Tibial nerve (tissue), 4 donors: ENCODE data around the gene MRPL44. TPM values are rescaled to one million over a fixed set of nuclear protein-coding genes. Genes with fewer than 3 reads are reported as not detected.

ENCODE experiments used
- DNase-seq, 2 donors: peaks; one replicate each; pipeline ENCODE4 v3.0.0-alpha.2; 2019; ENCODE audit warnings: low spot score in 2 of 2
- H3K27ac ChIP-seq, 4 donors: fragments of 200-600 bp; sonication (generic) in 3 of 4; one replicate each; pipeline ENCODE4 v1.5.1; 2017 to 2019; ENCODE audit warnings: mild to moderate bottlenecking in 1 of 4
- H3K27me3 ChIP-seq, 2 donors: fragments of 200-600 bp; sonication (generic) in 1 of 2; one replicate each; pipeline versions ENCODE4 v1.5.1 to v1.6.0; 2017 to 2019
- H3K36me3 ChIP-seq, 3 donors: fragments of 200-600 bp; sonication (generic); one replicate each; pipeline ENCODE4 v1.5.1; 2018 to 2019
- H3K4me1 ChIP-seq, 4 donors: fragments of 200-600 bp; sonication (generic) in 3 of 4; one replicate each; pipeline ENCODE4 v1.5.1; 2017 to 2019
- H3K4me3 ChIP-seq, 4 donors: fragments of 200-600 bp; sonication (generic) in 3 of 4; one replicate each; pipeline ENCODE4 v1.5.1; 2017 to 2019; ENCODE audit warnings: mild to moderate bottlenecking in 1 of 4, moderate library complexity in 1 of 4
- H3K9me3 ChIP-seq, 4 donors: fragments of 200-600 bp; sonication (generic) in 3 of 4; one replicate each; pipeline ENCODE4 v1.5.1; 2017 to 2019
- CTCF ChIP-seq, 5 experiments: fragments of 200-600 bp in 3 of 5; fragments of 450-650 bp in 2 of 5; sonication (generic) in 3 of 5; IDR thresholded peaks; one replicate each; pipeline ENCODE4 v1.5.1; 2016 to 2019; ENCODE audit warnings: antibody characterized with exemption in 5 of 5, mild to moderate bottlenecking in 3 of 5, moderate library complexity in 2 of 5
- EP300 ChIP-seq, 2 donors: sonication (generic); formaldehyde crosslinking; IDR thresholded peaks; one replicate each; pipeline ENCODE4 v1.6.1; 2017; ENCODE audit warnings: antibody characterized with exemption in 2 of 2, mild to moderate bottlenecking in 1 of 2
- POLR2A ChIP-seq, 2 donors: fragments of 450-650 bp; IDR thresholded peaks; one replicate each; pipeline ENCODE4 v1.6.1; 2017; ENCODE audit warnings: antibody characterized with exemption in 2 of 2, mild to moderate bottlenecking in 2 of 2, moderate library complexity in 2 of 2
- WGBS, 2 donors: methylation state at CpG; one replicate each; pipeline ENCODE4 v1.1.5; 2018; 5-methylcytosine and 5-hydroxymethylcytosine counted together
- total RNA-seq, 4 donors: library from RNA; depleted of rRNA; stranded (reverse); fragments of >200 nt; gene quantifications; one replicate each; pipeline ENCODE4 v1.1.0, GENCODE V29; 2016

The MRPL44 gene
- total RNA-seq, 4 donors from 2014 or later: 17.7 to 27.3 (median 20.2) TPM

GRCh38 chr2:223915071-223915470, 42.2 kb upstream of the MRPL44 start:
- Histone ChIP-seq H3K9me3 (no peaks in the 10 kb centered on the region), H3K27me3 (no peaks in the 10 kb centered on the region), H3K36me3 (peaks cover 0 to 44% (median 0%) of the 10 kb centered on the region in 3 donors), H3K4me3 (no peak overlapping the region), H3K4me1 (peaks cover 0 to 5% (median 0%) of the 10 kb centered on the region in 4 donors), H3K27ac (no peak overlapping the region)
- no peak for TF ChIP-seq POLR2A (IDR thresholded peaks at IDR 0.05)
- no peak for TF ChIP-seq EP300 (IDR thresholded peaks at IDR 0.05)
- TF ChIP-seq CTCF (IDR thresholded peaks at IDR 0.05): no peak
- no peak for DNase-seq
- 90% methylated on average over 3 of the region's 3 CpGs for WGBS, 2 donors

- no peak overlapping the region for H3K4me3 ChIP-seq
- TF ChIP-seq POLR2A (IDR thresholded peaks at IDR 0.05) (no peak), EP300 (IDR thresholded peaks at IDR 0.05) (no peak), CTCF (IDR thresholded peaks at IDR 0.05) (no peak)
- no peaks in the 10 kb centered on the region for H3K27me3 ChIP-seq
- H3K9me3 ChIP-seq: no peaks in the 10 kb centered on the region
- WGBS, 2 donors: 91 to 92% methylated on average over 8 of the region's 8 CpGs
- no peak for DNase-seq
- H3K4me1 ChIP-seq: peaks cover 0 to 3% (median 0%) of the 10 kb centered on the region in 4 donors
- peaks cover 0 to 44% (median 0%) of the 10 kb centered on the region in 3 donors for H3K36me3 ChIP-seq
- no peak overlapping the region for H3K27ac ChIP-seq
These were observed 40.9 kb upstream of the MRPL44 start for GRCh38 chr2:223916181-223916920.

DNA sequence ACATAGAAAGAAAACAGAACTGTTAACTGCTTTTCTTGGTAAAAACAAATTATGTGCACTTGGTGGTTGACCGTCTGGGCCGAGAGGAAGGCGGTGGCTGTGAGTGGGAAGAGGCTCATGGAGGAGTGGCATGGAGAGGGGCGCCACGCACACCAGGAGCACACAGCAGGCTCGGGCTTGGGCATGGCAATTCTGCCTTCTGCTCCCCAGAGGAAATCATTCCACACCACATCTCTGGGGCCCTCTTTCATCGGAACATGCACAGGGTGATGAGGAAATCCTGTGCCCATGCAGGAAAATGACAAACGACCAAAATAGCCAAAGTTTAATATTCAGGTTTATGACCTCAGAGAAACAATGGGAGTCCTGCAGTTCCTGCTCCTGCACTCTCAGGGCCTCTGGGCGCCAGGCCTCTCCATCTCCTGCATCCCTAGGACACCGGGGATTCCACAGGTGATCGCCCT, 38.6 kb upstream of the MRPL44 start:
- no peak for TF ChIP-seq POLR2A (IDR thresholded peaks at IDR 0.05)
- TF ChIP-seq EP300 (IDR thresholded peaks at IDR 0.05): no peak
- TF ChIP-seq CTCF (IDR thresholded peaks at IDR 0.05): no peak
- H3K4me3 ChIP-seq: no peak overlapping the region
- H3K4me1 ChIP-seq: peaks cover 0 to 3% (median 0%) of the 10 kb centered on the region in 4 donors
- no peaks in the 10 kb centered on the region for H3K27me3 ChIP-seq
- no peaks in the 10 kb centered on the region for H3K9me3 ChIP-seq
- no peak overlapping the region for H3K27ac ChIP-seq
- no peak for DNase-seq
- H3K36me3 ChIP-seq: peaks cover 0 to 33% (median 0%) of the 10 kb centered on the region in 3 donors
- whole genome bisulfite sequencing, 2 donors: 73 to 77% methylated on average over 11 of the region's 11 CpGs

- H3K4me1 ChIP-seq: peaks cover 0 to 3% (median 0%) of the 10 kb centered on the region in 4 donors
- no peaks in the 10 kb centered on the region for H3K27me3 ChIP-seq
- H3K4me3 ChIP-seq: no peak overlapping the region
- H3K27ac ChIP-seq: no peak overlapping the region
- no peak for TF ChIP-seq POLR2A (IDR thresholded peaks at IDR 0.05)
- no peak for TF ChIP-seq EP300 (IDR thresholded peaks at IDR 0.05)
- no peak for TF ChIP-seq CTCF (IDR thresholded peaks at IDR 0.05)
- no peak for DNase-seq
- H3K9me3 ChIP-seq: no peaks in the 10 kb centered on the region
- H3K36me3 ChIP-seq: peaks cover 0 to 28% (median 0%) of the 10 kb centered on the region in 3 donors
- WGBS, 2 donors: 92 to 94% methylated on average over 4 of the region's 4 CpGs
These were observed 37.2 kb upstream of the MRPL44 start for GRCh38 chr2:223920109-223920508.

DNA sequence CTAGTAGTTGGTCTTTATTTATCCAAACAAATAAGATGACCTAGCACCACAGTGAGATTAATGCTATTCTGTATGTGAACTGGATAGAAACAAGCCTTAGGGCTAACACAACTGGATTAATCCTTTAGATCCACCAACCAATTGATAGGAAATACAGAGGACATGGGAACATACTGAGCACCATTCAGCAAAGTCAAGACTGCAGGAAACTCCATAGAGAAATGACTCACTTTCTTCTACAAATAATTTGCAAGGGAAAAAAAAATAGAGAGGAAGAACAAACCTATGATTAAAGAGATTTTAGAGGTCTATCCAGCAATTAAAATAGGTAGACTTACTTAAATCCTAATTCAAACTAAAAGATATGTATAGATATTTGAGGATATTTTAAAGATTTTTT, 36.1 kb upstream of the MRPL44 start:
- Histone ChIP-seq H3K27ac (no peak overlapping the region), H3K36me3 (peaks cover 0 to 17% (median 0%) of the 10 kb centered on the region in 3 donors), H3K4me1 (peaks cover 0 to 3% (median 0%) of the 10 kb centered on the region in 4 donors), H3K27me3 (no peaks in the 10 kb centered on the region), H3K9me3 (no peaks in the 10 kb centered on the region), H3K4me3 (no peak overlapping the region)
- no peak for DNase-seq
- TF ChIP-seq CTCF (IDR thresholded peaks at IDR 0.05) (no peak), POLR2A (IDR thresholded peaks at IDR 0.05) (no peak), EP300 (IDR thresholded peaks at IDR 0.05) (no peak)
